ENCODE data around the gene APLNR.
"Not testable (repeated sequence)": the region's sequence is repeated elsewhere in the genome, so short reads cannot be mapped to it uniquely, and the experiment has no call there.

The APLNR gene

DNA sequence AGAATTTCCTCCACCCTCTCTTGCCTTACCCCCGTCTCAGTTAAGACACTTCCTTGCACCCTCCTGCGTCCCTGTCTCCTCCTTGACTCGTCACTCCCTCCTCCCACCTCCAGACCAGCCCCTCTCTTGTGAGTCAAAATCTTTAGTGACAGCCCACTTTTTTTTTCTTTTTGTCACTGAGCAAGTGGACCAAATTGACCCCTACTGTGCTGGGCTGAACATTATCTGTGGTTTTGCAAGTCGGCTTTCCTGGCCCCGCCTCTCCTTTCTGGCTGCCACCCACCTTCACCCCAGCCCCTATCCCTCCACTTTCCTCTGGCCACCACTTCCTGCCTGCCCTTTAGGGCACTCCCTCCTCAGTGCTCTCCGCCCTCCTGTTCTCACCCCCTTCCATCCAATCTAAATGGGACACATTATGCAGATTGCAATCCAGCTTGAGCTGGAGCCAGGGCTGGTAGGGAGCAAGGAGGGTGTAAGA, at the start of gene APLNR:
Gene APLNR, minus strand, starts transcription at position 47 of the 478 bp plus-strand sequence. CDS start 246 bp downstream, outside the sequence.
- DNase-seq = no peak

DNA sequence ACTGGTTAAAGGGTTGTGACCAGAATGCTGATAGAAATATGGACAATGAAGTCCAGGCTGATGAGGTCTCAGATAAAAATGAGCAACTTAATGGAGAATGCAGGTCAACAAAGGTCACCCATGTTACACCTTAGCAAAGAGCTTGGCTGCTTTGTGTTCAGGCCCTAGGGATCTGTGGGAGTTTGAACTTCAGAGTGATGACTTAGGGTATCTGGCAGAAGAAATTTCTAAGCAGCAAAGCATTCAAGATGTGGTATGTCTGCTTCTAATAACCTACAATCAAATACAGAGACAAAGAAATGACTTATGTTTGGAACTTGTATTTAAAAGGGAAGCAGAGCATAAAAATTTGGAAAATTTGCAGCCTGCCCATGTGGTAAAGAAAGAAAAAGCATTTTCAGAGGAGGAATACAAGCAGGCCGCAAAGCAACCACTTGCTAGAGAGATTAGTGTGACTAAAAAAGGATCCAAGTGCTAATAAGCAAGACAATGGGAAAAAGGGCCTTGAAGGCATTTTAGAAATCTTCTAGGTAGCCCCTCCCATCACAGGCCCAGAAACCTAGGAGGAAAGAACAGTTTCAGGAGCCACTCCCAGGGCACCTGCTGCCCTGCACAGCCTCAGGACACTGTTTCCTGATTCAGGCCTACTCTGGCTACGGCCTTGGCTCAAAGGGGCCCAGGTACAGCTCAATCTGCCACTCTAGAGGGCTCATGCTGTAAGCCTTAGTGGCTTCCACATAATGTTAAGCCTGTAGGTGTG, 46.4 kb upstream of the APLNR start:
- no peak for DNase-seq

GRCh38 chr11:57281546-57281945, 44.5 kb upstream of the APLNR start:
- not testable (repeated sequence) for DNase-seq

DNA sequence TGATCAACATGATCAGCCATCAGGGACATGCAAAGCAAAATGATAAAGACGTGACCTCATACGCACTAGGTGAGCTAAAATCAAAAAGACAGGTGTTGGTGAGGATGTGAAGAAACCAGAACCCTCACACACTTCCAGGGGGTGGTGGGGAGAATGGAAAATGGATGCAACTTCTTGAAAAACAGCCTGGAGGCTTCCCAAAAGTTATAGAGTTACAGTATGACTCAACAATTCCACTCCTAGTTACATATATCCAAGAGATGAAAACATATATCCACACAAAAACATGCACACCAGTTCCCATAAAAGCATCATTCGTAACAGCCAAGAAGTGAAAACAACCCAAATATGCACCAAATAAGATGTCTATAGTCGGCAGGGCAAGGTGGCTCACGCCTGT, 42.1 kb upstream of the APLNR start:
- DNase-seq = no peak

DNA sequence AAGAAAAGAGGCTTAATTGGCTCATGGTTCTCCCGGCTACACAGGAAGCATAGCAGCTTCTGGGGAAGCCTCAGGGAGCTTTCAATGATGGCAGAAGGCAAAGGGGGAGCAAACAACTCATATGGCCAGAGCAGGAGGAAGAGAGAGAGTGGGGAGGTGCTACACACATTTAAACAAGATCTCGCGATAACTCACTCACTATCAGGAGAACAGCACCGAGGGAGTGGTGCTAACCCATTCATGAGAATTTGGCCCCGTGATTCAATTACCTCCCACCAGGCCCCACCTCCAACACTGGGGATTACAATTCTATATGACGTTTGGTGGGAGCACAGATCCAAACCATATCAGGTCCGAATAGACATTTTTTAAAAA, 41.7 kb upstream of the APLNR start:
- DNase-seq = no peak

- DNase-seq = no peak
These were observed 41.0 kb upstream of the APLNR start for GRCh38 chr11:57277845-57278720.

GRCh38 chr11:57276971-57277675, 40.1 kb upstream of the APLNR start:
- DNase-seq = no peak

DNA sequence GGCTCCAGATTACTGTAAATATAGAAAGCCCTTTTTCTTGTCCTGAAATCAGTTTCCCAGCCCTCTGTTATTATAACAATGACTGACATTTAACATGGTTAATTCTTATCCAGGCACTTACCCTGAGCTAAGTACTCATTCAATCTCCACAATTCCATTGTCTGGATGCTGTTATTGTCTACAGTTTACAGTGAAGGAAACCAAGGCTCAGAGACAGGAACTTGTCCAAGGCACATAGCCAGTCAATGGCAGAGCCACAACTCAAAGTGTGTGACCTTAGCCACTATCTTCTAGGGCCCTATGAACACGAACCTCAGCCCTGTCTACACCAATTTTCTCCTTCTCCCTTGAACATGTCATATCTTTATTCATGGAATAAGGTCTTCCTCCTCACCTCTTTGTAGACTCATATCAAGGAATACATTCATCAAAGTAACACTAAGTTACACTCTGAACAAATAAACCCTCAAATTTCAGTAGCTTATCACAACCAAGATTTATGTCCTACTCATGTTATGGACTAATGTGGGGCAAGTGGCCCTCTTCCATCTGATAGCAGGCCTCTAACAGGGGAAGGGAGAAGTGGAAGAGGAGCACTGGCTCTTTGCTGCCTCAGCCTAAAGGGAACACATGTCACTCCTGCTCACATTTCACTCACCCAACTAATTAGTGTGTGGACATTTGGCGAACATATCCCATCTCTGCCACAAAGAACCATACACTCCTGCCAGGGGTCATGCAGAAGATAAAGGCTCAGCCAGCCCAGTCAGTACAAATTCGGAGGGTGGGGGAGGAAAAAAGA, 39.3 kb upstream of the APLNR start:
- DNase-seq = no peak

DNA sequence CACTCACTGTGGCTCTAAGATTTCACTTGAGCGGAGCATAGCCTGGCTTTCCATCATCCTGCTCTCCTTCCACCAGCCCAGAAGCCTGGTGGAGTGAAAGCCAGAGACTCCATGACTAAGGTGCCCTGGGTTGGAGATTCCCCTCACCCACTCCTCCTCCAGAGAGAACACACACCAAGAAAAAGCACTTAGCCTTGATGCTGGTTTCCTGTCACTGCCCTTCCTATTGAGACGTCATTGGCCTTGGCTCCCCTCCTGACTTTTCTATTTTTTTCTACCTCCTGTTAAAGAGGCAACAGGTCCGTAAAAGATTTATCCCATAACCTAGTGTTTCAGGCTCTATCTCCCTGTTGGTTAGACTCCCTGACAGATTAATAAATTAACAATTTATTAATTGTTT, 38.5 kb upstream of the APLNR start:
- no peak for DNase-seq

GRCh38 chr11:57274904-57275498, 38.0 kb upstream of the APLNR start:
- no peak for DNase-seq

- no peak for DNase-seq
These were observed 36.5 kb upstream of the APLNR start for GRCh38 chr11:57273448-57274058.

- no peak for DNase-seq
These were observed 32.5 kb upstream of the APLNR start for GRCh38 chr11:57269571-57270021.

DNA sequence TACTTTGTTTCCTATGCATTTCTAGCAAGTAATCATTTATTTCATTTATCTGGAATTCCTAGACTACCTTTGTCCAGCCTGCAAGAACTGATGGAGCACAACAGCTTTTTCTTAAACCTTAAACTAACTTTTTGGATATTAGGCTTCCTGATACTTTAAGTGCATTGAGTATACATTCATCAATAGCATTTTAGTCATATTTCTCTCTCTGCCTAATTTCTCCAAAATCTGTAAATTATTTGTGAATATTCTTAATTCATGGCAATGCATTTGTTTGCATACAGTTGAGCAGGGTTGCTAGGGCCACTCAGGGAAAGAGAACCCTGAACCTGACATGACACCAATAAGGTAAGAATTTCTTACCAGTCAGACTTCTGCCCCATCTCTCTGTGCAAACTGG, 29.1 kb upstream of the APLNR start:
- DNase-seq = no peak

DNA sequence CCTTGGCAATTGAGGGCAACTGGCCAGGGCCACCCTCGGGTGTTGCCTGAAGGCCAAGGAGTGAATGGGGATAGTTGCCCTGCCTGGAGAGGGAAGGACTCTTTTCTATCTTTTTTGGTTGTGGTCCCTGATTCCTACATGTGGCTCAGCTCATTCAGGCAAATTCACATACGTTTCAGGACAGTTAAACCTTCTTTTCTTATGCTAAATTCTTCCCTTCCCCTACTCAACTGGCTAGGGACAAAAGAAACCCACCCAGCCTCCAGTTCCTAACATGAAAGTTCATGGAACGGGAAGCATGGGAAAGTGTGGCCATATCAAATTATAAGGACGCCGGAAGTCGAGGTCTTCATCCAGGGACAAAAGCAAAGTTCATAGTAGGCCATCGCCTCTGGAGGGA, 26.3 kb upstream of the APLNR start:
- DNase-seq = no peak

DNA sequence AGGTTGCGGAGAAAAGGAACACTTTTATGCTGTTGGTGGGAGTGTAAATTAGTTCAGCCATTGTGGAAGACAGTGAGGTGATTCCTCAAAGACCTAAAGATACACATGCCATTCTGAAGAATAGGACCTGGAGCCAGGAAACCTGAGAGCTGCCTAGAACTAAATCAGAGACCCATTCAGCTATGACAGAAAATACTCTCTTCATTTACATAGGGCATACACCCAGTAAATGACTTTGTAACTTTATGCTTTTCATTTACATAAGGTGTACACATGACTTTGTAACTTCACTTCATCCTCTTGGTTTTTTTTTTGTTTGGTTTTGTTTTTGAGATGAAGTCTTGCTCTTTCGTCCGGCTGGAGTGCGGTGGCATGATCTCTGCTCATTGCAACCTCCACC, 25.1 kb upstream of the APLNR start:
- no peak for DNase-seq

DNA sequence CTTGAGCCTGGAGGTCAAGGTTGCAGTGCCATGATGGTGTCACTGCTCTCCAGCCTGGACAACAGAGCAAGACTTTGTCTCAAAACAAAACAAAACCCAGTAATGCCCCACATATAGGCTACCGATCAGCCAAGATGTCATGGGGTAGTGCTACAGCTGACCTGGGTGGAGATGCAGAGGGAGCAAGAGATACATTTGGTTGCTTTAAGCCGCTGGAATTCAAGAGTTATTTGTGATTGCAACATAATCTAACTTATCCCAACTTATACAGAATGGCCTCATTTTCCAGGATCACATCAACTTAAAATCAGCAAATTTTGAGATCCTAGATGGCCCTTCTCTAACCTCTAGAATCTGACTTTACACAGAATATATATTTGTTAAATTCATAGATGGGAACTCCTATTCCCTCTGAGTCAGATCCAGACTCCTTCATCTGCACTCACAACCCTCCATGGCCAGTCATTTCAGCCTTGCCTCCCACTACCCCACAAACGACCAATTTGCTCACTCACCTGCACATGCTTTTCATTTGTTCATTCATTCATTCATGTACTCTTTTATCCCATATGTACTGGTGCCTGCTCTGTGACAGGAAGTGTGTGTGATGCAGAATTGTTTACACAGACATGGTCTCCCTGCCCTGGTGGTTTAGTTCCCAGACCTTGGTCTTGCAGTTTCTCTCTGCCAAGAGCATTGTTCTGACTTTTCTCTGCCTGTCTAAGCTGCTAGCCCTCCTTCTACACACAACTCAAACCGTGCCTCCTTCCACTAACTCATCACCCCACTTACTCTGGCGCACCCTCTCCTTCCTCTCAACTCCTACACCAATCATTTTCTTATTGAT, 24.1 kb upstream of the APLNR start:
- DNase-seq = no peak

DNA sequence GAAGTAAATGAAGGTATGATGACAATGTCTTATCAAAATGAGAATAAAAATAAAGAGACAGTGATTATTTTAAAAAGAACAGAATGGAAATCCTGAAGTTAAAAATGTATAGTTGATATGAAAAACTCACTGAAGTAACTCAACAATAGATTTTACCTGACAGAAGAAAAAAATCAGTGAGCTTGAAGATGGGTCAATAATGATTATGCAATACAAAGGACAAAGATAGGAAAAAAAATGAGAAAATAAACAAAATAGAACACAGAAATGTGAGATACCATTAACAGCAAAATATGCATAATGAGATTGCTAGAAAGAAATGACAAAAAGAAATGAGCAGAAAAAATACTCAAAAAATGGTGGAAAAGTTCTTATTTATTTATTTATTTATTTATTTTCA, 19.1 kb upstream of the APLNR start:
- no peak for DNase-seq

- no peak for DNase-seq
These were observed 18.6 kb upstream of the APLNR start for GRCh38 chr11:57255618-57256017.

- no peak for DNase-seq
These were observed 17.6 kb upstream of the APLNR start for GRCh38 chr11:57254631-57255030.

- no peak for DNase-seq
These were observed 14.5 kb upstream of the APLNR start for GRCh38 chr11:57251491-57252104.

Measured in CD4-positive, alpha-beta T cell treated with Interferon gamma for 1 hour (primary cell).